ENCODE data around the gene DNAJB9.

Gene DNAJB9

GRCh38 chr7:108589199-108589598, 19.5 kb downstream of the DNAJB9 start:
- DNase-seq: no peak
- H3K27ac Mint-ChIP-seq: no peak overlapping the region
- no peaks in the 10 kb centered on the region for H3K36me3 Mint-ChIP-seq (ENCODE audit: low read depth)
- no peaks in the 10 kb centered on the region for H3K9me3 Mint-ChIP-seq
- no peak for TF ChIP-seq CTCF (IDR thresholded peaks at IDR 0.05)
- peaks cover 7% of the 10 kb centered on the region for H3K27me3 Mint-ChIP-seq (ENCODE audit: low read depth, poor library complexity)
- H3K4me3 Mint-ChIP-seq: no peak overlapping the region
- H3K4me1 Mint-ChIP-seq: peaks cover 16% of the 10 kb centered on the region

- Mint-ChIP-seq H3K9me3 (no peaks in the 10 kb centered on the region), H3K36me3 (ENCODE audit: low read depth) (no peaks in the 10 kb centered on the region), H3K27ac (peak overlapping the region; percentile 80), H3K27me3 (ENCODE audit: low read depth, poor library complexity) (peaks cover 7% of the 10 kb centered on the region), H3K4me1 (peaks cover 16% of the 10 kb centered on the region), H3K4me3 (no peak overlapping the region)
- TF ChIP-seq CTCF (IDR thresholded peaks at IDR 0.05): no peak
- DNase-seq: no peak
Observed at GRCh38 chr7:108589874-108590273, 20.2 kb downstream of the DNAJB9 start.

GRCh38 chr7:108590606-108591005, 20.9 kb downstream of the DNAJB9 start:
- no peak for DNase-seq
- Mint-ChIP-seq H3K27me3 (ENCODE audit: low read depth, poor library complexity) (peaks cover 8% of the 10 kb centered on the region), H3K27ac (no peak overlapping the region), H3K36me3 (ENCODE audit: low read depth) (no peaks in the 10 kb centered on the region), H3K4me3 (no peak overlapping the region), H3K4me1 (peaks cover 16% of the 10 kb centered on the region), H3K9me3 (no peaks in the 10 kb centered on the region)
- TF ChIP-seq CTCF (IDR thresholded peaks at IDR 0.05): no peak

- Mint-ChIP-seq H3K4me1 (peaks cover 16% of the 10 kb centered on the region), H3K27ac (no peak overlapping the region), H3K4me3 (no peak overlapping the region), H3K36me3 (ENCODE audit: low read depth) (no peaks in the 10 kb centered on the region), H3K27me3 (ENCODE audit: low read depth, poor library complexity) (peaks cover 5% of the 10 kb centered on the region), H3K9me3 (no peaks in the 10 kb centered on the region)
- no peak for TF ChIP-seq CTCF (IDR thresholded peaks at IDR 0.05)
- DNase-seq: peak; percentile 15
Observed at GRCh38 chr7:108592646-108593201, 23.1 kb downstream of the DNAJB9 start.

- no peak overlapping the region for H3K4me3 Mint-ChIP-seq
- no peak for DNase-seq
- H3K27me3 Mint-ChIP-seq (ENCODE audit: low read depth, poor library complexity): peaks cover 5% of the 10 kb centered on the region
- H3K27ac Mint-ChIP-seq: no peak overlapping the region
- H3K4me1 Mint-ChIP-seq: peaks cover 20% of the 10 kb centered on the region
- no peaks in the 10 kb centered on the region for H3K36me3 Mint-ChIP-seq (ENCODE audit: low read depth)
- no peaks in the 10 kb centered on the region for H3K9me3 Mint-ChIP-seq
- TF ChIP-seq CTCF (IDR thresholded peaks at IDR 0.05): no peak
Observed at GRCh38 chr7:108596560-108596959, 26.9 kb downstream of the DNAJB9 start.

- Mint-ChIP-seq H3K9me3 (no peaks in the 10 kb centered on the region), H3K27ac (no peak overlapping the region), H3K27me3 (ENCODE audit: low read depth, poor library complexity) (peaks cover 7% of the 10 kb centered on the region), H3K4me1 (peaks cover 20% of the 10 kb centered on the region), H3K4me3 (no peak overlapping the region), H3K36me3 (ENCODE audit: low read depth) (no peaks in the 10 kb centered on the region)
- peak; percentile 13 for DNase-seq
- no peak for TF ChIP-seq CTCF (IDR thresholded peaks at IDR 0.05)
Observed at GRCh38 chr7:108598153-108598552, 28.5 kb downstream of the DNAJB9 start.
